ENCODE measurements around the gene LBHD2.

Gene LBHD2

GRCh38 chr14:103135333-103136260, 51.6 kb downstream of the LBHD2 start:
- ChIA-PET CTCF (interaction anchor here (0.6 to 2.4 kb wide), 3 partner anchors 31 to 586 kb away, joined by 4 to 14 read pairs (median 5); no protein-coding TSS in a partner anchor), POLR2A (ENCODE audit: low non-redundant PET) (no interaction called here)
- no peak for DNase-seq (ENCODE audit: low spot score)
- H3K27ac ChIP-seq = peak overlapping the region; percentile 74
- no peak for TF ChIP-seq CTCF (conservative IDR thresholded peaks at IDR 0.05; ENCODE audit: low read depth)

- H3K27ac ChIP-seq = peak overlapping the region; percentile 74
- CTCF ChIA-PET = interaction anchor here (0.6 to 2.4 kb wide), 4 partner anchors 10 to 728 kb away, joined by 3 to 14 read pairs (median 4); no protein-coding TSS in a partner anchor
- peak; percentile 69 for DNase-seq (ENCODE audit: low spot score)
- POLR2A ChIA-PET (ENCODE audit: low non-redundant PET) = no interaction called here
- TF ChIP-seq CTCF (conservative IDR thresholded peaks at IDR 0.05; ENCODE audit: low read depth) = no peak
Measured at GRCh38 chr14:103136388-103137271, 52.6 kb downstream of the LBHD2 start.

- ChIA-PET CTCF (interaction anchor here (0.8 to 2.4 kb wide), 3 partner anchors 9 to 33 kb away, joined by 3 to 14 read pairs (median 3); no protein-coding TSS in a partner anchor), POLR2A (ENCODE audit: low non-redundant PET) (no interaction called here)
- H3K27ac ChIP-seq = peak overlapping the region; percentile 74
- no peak for TF ChIP-seq CTCF (conservative IDR thresholded peaks at IDR 0.05; ENCODE audit: low read depth)
- no peak for DNase-seq (ENCODE audit: low spot score)
Measured at GRCh38 chr14:103137689-103138300, 53.8 kb downstream of the LBHD2 start.

- POLR2A ChIA-PET (ENCODE audit: low non-redundant PET) = no interaction called here
- CTCF ChIA-PET = interaction anchor here (0.6 to 0.9 kb wide), 2 partner anchors 9 to 19 kb away, joined by 3 to 4 read pairs; no protein-coding TSS in a partner anchor
- H3K27ac ChIP-seq = no peak overlapping the region
- no peak for TF ChIP-seq CTCF (conservative IDR thresholded peaks at IDR 0.05; ENCODE audit: low read depth)
- no peak for DNase-seq (ENCODE audit: low spot score)
Measured at GRCh38 chr14:103138301-103139131, 54.5 kb downstream of the LBHD2 start.

GRCh38 chr14:103139132-103140025, 55.4 kb downstream of the LBHD2 start:
- no peak for DNase-seq (ENCODE audit: low spot score)
- ChIA-PET CTCF (no interaction called here), POLR2A (ENCODE audit: low non-redundant PET) (no interaction called here)
- H3K27ac ChIP-seq = no peak overlapping the region
- TF ChIP-seq CTCF (conservative IDR thresholded peaks at IDR 0.05; ENCODE audit: low read depth) = no peak

Measured in RWPE1 (cell line).